T-helper 1 cell treated with Interleukin-12 subunit alpha and Interleukin-12 subunit beta and Interleukin-4 antibody, amounts not matched to agents 30 μg/mL and 1 μg/mL, for 36 hours (primary cell): Measurements from ENCODE around the gene OTOR.

Source experiments
- H3K27ac Mint-ChIP-seq: one replicate; pipeline ENCODE4 v1.8.0; 2021; ENCODE audit warnings: mild to moderate bottlenecking, mixed read lengths
- H3K27me3 Mint-ChIP-seq: one replicate; pipeline ENCODE4 v1.8.0; 2021; ENCODE audit warnings: low read depth, mixed read lengths
- H3K36me3 Mint-ChIP-seq: one replicate; pipeline ENCODE4 v1.8.0; 2021; ENCODE audit warnings: low read depth, mixed read lengths
- H3K4me1 Mint-ChIP-seq: one replicate; pipeline ENCODE4 v1.8.0; 2021; ENCODE audit warnings: low read depth, mixed read lengths
- H3K4me3 Mint-ChIP-seq: one replicate; pipeline ENCODE4 v1.8.0; 2021; ENCODE audit warnings: mild to moderate bottlenecking, moderate library complexity, mixed read lengths
- H3K9me3 Mint-ChIP-seq: one replicate; pipeline ENCODE4 v1.8.0; 2021; ENCODE audit warnings: mixed read lengths

Gene OTOR

GRCh38 chr20:16748308-16748900, at the start of gene OTOR:
OTOR (plus strand) TSS chr20:16748358; CDS start chr20:16748402, 44 bp downstream.
- no peaks in the 10 kb centered on the region for H3K9me3 Mint-ChIP-seq
- H3K27me3 Mint-ChIP-seq: peaks cover 15% of the 10 kb centered on the region
- H3K36me3 Mint-ChIP-seq: no peaks in the 10 kb centered on the region
- H3K27ac Mint-ChIP-seq: no peak within 1 kb of the TSS
- no peak within 1 kb of the TSS for H3K4me3 Mint-ChIP-seq
- H3K4me1 Mint-ChIP-seq: no peaks in the 10 kb centered on the region

- H3K36me3 Mint-ChIP-seq: no peaks in the 10 kb centered on the region
- no peak overlapping the region for H3K27ac Mint-ChIP-seq
- no peaks in the 10 kb centered on the region for H3K4me1 Mint-ChIP-seq
- no peak overlapping the region for H3K4me3 Mint-ChIP-seq
- no peaks in the 10 kb centered on the region for H3K9me3 Mint-ChIP-seq
- peaks cover 8% of the 10 kb centered on the region for H3K27me3 Mint-ChIP-seq
Measured at GRCh38 chr20:16699293-16699692, 48.9 kb upstream of the OTOR start.

- no peak overlapping the region for H3K4me3 Mint-ChIP-seq
- no peak overlapping the region for H3K27ac Mint-ChIP-seq
- H3K9me3 Mint-ChIP-seq: peaks cover 6% of the 10 kb centered on the region
- peaks cover 7% of the 10 kb centered on the region for H3K27me3 Mint-ChIP-seq
- H3K4me1 Mint-ChIP-seq: no peaks in the 10 kb centered on the region
- peaks cover 5% of the 10 kb centered on the region for H3K36me3 Mint-ChIP-seq
Measured at GRCh38 chr20:16701296-16701695, 46.9 kb upstream of the OTOR start.

- H3K27me3 Mint-ChIP-seq: peaks cover 23% of the 10 kb centered on the region
- H3K4me3 Mint-ChIP-seq: no peak overlapping the region
- H3K4me1 Mint-ChIP-seq: peaks cover 10% of the 10 kb centered on the region
- H3K36me3 Mint-ChIP-seq: peaks cover 5% of the 10 kb centered on the region
- no peak overlapping the region for H3K27ac Mint-ChIP-seq
- peaks cover 13% of the 10 kb centered on the region for H3K9me3 Mint-ChIP-seq
Measured at GRCh38 chr20:16703570-16703969, 44.6 kb upstream of the OTOR start.

GRCh38 chr20:16707674-16708073, 40.5 kb upstream of the OTOR start:
- Mint-ChIP-seq H3K4me1 (peaks cover 21% of the 10 kb centered on the region), H3K4me3 (no peak overlapping the region), H3K36me3 (peaks cover 5% of the 10 kb centered on the region), H3K9me3 (peaks cover 17% of the 10 kb centered on the region), H3K27ac (no peak overlapping the region), H3K27me3 (peaks cover 49% of the 10 kb centered on the region)

GRCh38 chr20:16708602-16709001, 39.6 kb upstream of the OTOR start:
- no peak overlapping the region for H3K27ac Mint-ChIP-seq
- peaks cover 17% of the 10 kb centered on the region for H3K9me3 Mint-ChIP-seq
- peaks cover 21% of the 10 kb centered on the region for H3K4me1 Mint-ChIP-seq

GRCh38 chr20:16709017-16709416, 39.1 kb upstream of the OTOR start:
- H3K27ac Mint-ChIP-seq: peak overlapping the region; percentile 22
- H3K4me1 Mint-ChIP-seq: peaks cover 21% of the 10 kb centered on the region
- peaks cover 17% of the 10 kb centered on the region for H3K9me3 Mint-ChIP-seq
- peaks cover 5% of the 10 kb centered on the region for H3K36me3 Mint-ChIP-seq
- peaks cover 54% of the 10 kb centered on the region for H3K27me3 Mint-ChIP-seq
- H3K4me3 Mint-ChIP-seq: peak overlapping the region; percentile 43

More at GRCh38 chr20:16708602-16709001, 39.6 kb upstream of the OTOR start:
- Mint-ChIP-seq H3K27me3 (peaks cover 52% of the 10 kb centered on the region), H3K4me3 (no peak overlapping the region), H3K36me3 (peaks cover 5% of the 10 kb centered on the region)

GRCh38 chr20:16710781-16711180, 37.4 kb upstream of the OTOR start:
- peaks cover 12% of the 10 kb centered on the region for H3K9me3 Mint-ChIP-seq
- no peaks in the 10 kb centered on the region for H3K36me3 Mint-ChIP-seq
- H3K27me3 Mint-ChIP-seq: peaks cover 65% of the 10 kb centered on the region
- peaks cover 21% of the 10 kb centered on the region for H3K4me1 Mint-ChIP-seq
- no peak overlapping the region for H3K27ac Mint-ChIP-seq
- no peak overlapping the region for H3K4me3 Mint-ChIP-seq

- H3K36me3 Mint-ChIP-seq: no peaks in the 10 kb centered on the region
- H3K9me3 Mint-ChIP-seq: peaks cover 7% of the 10 kb centered on the region
- H3K27me3 Mint-ChIP-seq: peaks cover 65% of the 10 kb centered on the region
- peaks cover 21% of the 10 kb centered on the region for H3K4me1 Mint-ChIP-seq
- no peak overlapping the region for H3K27ac Mint-ChIP-seq
- H3K4me3 Mint-ChIP-seq: no peak overlapping the region
Measured at GRCh38 chr20:16711661-16712258, 36.4 kb upstream of the OTOR start.

GRCh38 chr20:16712511-16712947, 35.6 kb upstream of the OTOR start:
- Mint-ChIP-seq H3K27me3 (peaks cover 63% of the 10 kb centered on the region), H3K4me1 (peaks cover 20% of the 10 kb centered on the region), H3K27ac (no peak overlapping the region), H3K9me3 (peaks cover 4% of the 10 kb centered on the region), H3K4me3 (no peak overlapping the region), H3K36me3 (no peaks in the 10 kb centered on the region)

- H3K9me3 Mint-ChIP-seq: peaks cover 4% of the 10 kb centered on the region
- no peak overlapping the region for H3K4me3 Mint-ChIP-seq
- H3K4me1 Mint-ChIP-seq: peaks cover 15% of the 10 kb centered on the region
- no peak overlapping the region for H3K27ac Mint-ChIP-seq
- H3K36me3 Mint-ChIP-seq: no peaks in the 10 kb centered on the region
- peaks cover 61% of the 10 kb centered on the region for H3K27me3 Mint-ChIP-seq
Measured at GRCh38 chr20:16713066-16713465, 35.1 kb upstream of the OTOR start.

- no peak overlapping the region for H3K4me3 Mint-ChIP-seq
- H3K27ac Mint-ChIP-seq: no peak overlapping the region
- peaks cover 59% of the 10 kb centered on the region for H3K27me3 Mint-ChIP-seq
- peaks cover 2% of the 10 kb centered on the region for H3K9me3 Mint-ChIP-seq
- no peaks in the 10 kb centered on the region for H3K36me3 Mint-ChIP-seq
- peaks cover 3% of the 10 kb centered on the region for H3K4me1 Mint-ChIP-seq
Measured at GRCh38 chr20:16714242-16714641, 33.9 kb upstream of the OTOR start.

GRCh38 chr20:16714751-16715150, 33.4 kb upstream of the OTOR start:
- no peaks in the 10 kb centered on the region for H3K4me1 Mint-ChIP-seq
- peaks cover 57% of the 10 kb centered on the region for H3K27me3 Mint-ChIP-seq
- no peaks in the 10 kb centered on the region for H3K9me3 Mint-ChIP-seq
- H3K36me3 Mint-ChIP-seq: no peaks in the 10 kb centered on the region
- H3K4me3 Mint-ChIP-seq: no peak overlapping the region
- H3K27ac Mint-ChIP-seq: no peak overlapping the region

GRCh38 chr20:16719421-16719820, 28.7 kb upstream of the OTOR start:
- H3K4me1 Mint-ChIP-seq: no peaks in the 10 kb centered on the region
- H3K36me3 Mint-ChIP-seq: no peaks in the 10 kb centered on the region
- no peaks in the 10 kb centered on the region for H3K9me3 Mint-ChIP-seq
- no peak overlapping the region for H3K27ac Mint-ChIP-seq
- no peak overlapping the region for H3K4me3 Mint-ChIP-seq
- peaks cover 47% of the 10 kb centered on the region for H3K27me3 Mint-ChIP-seq

GRCh38 chr20:16729080-16729479, 19.1 kb upstream of the OTOR start:
- Mint-ChIP-seq H3K4me3 (peak overlapping the region; percentile 98), H3K36me3 (peaks cover 30% of the 10 kb centered on the region), H3K4me1 (peaks cover 34% of the 10 kb centered on the region), H3K9me3 (peaks cover 14% of the 10 kb centered on the region), H3K27ac (peak overlapping the region; percentile 99), H3K27me3 (peaks cover 28% of the 10 kb centered on the region)
